GM23338 (cell line): ENCODE data around the gene C4BPB. TPM values are rescaled to one million over a fixed set of nuclear protein-coding genes. Genes with fewer than 3 reads are reported as not detected.

Source experiments
- ATAC-seq: fragments of 200-7000 bp; cut with Tn5 transposase; 3 replicates; pipeline ENCODE4 v1.9.1; 2020
- DNase-seq: peaks from one replicate; pipeline ENCODE4 v3.0.0-alpha.2; 2015; ENCODE audit warnings: low spot score
- H2AFZ ChIP-seq: fragments of 200-600 bp; sonication (generic); 2 replicates; pipeline ENCODE4 v1.8.0; 2016; ENCODE audit warnings: antibody characterized with exemption, mild to moderate bottlenecking, moderate library complexity
- H3F3A ChIP-seq: fragments of 200-600 bp; sonication (generic); replicated peaks from 2 replicates; pipeline ENCODE4 v1.8.0; 2017; ENCODE audit warnings: antibody characterized with exemption, mixed run types, low read depth
- H3K27ac ChIP-seq: fragments of 200-600 bp; sonication (generic); 2 replicates; pipeline ENCODE4 v1.6.1; 2016; ENCODE audit warnings: low read depth
- H3K27me3 ChIP-seq: fragments of 200-600 bp; sonication (generic); 2 replicates; pipeline ENCODE4 v1.8.0; 2016; ENCODE audit warnings: mild to moderate bottlenecking, mixed run types, moderate library complexity; ENCODE audit not compliant: insufficient read depth
- H3K36me3 ChIP-seq: fragments of 200-600 bp; sonication (generic); 2 replicates; pipeline ENCODE4 v1.8.0; 2016; ENCODE audit warnings: mild to moderate bottlenecking; ENCODE audit not compliant: insufficient read depth
- H3K4me1 ChIP-seq: fragments of 200-600 bp; sonication (generic); 2 replicates; pipeline ENCODE4 v1.8.0; 2016; ENCODE audit warnings: mild to moderate bottlenecking, moderate library complexity; ENCODE audit not compliant: insufficient read depth
- H3K4me2 ChIP-seq: fragments of 200-600 bp; sonication (generic); 2 replicates; pipeline ENCODE4 v1.7.1; 2017; ENCODE audit warnings: mixed run types
- H3K4me3 ChIP-seq: fragments of 200-600 bp; sonication (generic); 2 replicates; pipeline ENCODE4 v1.6.1; 2016; ENCODE audit warnings: mixed run types
- H3K79me2 ChIP-seq: fragments of 200-600 bp; sonication (generic); replicated peaks from 2 replicates; pipeline ENCODE4 v1.8.0; 2017; ENCODE audit warnings: mild to moderate bottlenecking; ENCODE audit not compliant: insufficient read depth
- H3K9me2 ChIP-seq: fragments of 200-600 bp; sonication (generic); 2 replicates; pipeline ENCODE4 v1.8.0; 2017; ENCODE audit not compliant: insufficient read depth
- H4K20me1 ChIP-seq: fragments of 200-600 bp; sonication (generic); replicated peaks from 2 replicates; pipeline ENCODE4 v1.8.0; 2017; ENCODE audit warnings: mild to moderate bottlenecking; ENCODE audit not compliant: insufficient read depth
- H3K27ac Mint-ChIP-seq: 2 replicates; pipeline ENCODE4 v1.8.0; 2020; ENCODE audit warnings: inconsistent platforms, mild to moderate bottlenecking, moderate library complexity, mixed read lengths
- H3K27me3 Mint-ChIP-seq: 3 replicates; pipeline ENCODE4 v1.8.0; 2022; ENCODE audit warnings: low read depth, mild to moderate bottlenecking, moderate library complexity, mixed read lengths, inconsistent platforms; ENCODE audit not compliant: insufficient read depth, poor library complexity
- H3K36me3 Mint-ChIP-seq: 3 replicates; pipeline ENCODE4 v1.8.0; 2021; ENCODE audit warnings: low read depth, mild to moderate bottlenecking, inconsistent platforms, moderate library complexity, mixed read lengths
- H3K4me1 Mint-ChIP-seq: 3 replicates; pipeline ENCODE4 v1.8.0; 2020; ENCODE audit warnings: mild to moderate bottlenecking, inconsistent platforms, mixed read lengths
- H3K4me3 Mint-ChIP-seq: 3 replicates; pipeline ENCODE4 v1.8.0; 2021; ENCODE audit warnings: moderate library complexity, mild to moderate bottlenecking, inconsistent platforms, mixed read lengths
- H3K9me3 Mint-ChIP-seq: 3 replicates; pipeline ENCODE4 v1.8.0; 2020; ENCODE audit warnings: moderate library complexity, mild to moderate bottlenecking, inconsistent platforms, mixed read lengths
- CREB1 ChIP-seq: fragments of 250-450 bp; sonication (Bioruptor Pico); IDR thresholded peaks from 2 replicates; pipeline ENCODE4 v1.5.0; 2020; ENCODE audit warnings: low read depth, mild to moderate bottlenecking, moderate library complexity
- EZH2 ChIP-seq: fragments of 200-600 bp; sonication (generic); IDR thresholded peaks from one replicate; pipeline ENCODE4 v1.8.0; 2017; ENCODE audit warnings: antibody characterized with exemption, mild to moderate bottlenecking, low read depth; ENCODE audit not compliant: unreplicated experiment
- EZH2phosphoT487 ChIP-seq: fragments of 200-600 bp; sonication (generic); IDR thresholded peaks from one replicate; pipeline ENCODE4 v1.8.1; 2018; ENCODE audit warnings: antibody characterized with exemption; ENCODE audit not compliant: unreplicated experiment
- JUNB ChIP-seq: IDR thresholded peaks from one replicate; pipeline ENCODE4 v1.6.1; 2016; ENCODE audit warnings: antibody characterized with exemption; ENCODE audit not compliant: unreplicated experiment
- NANOG ChIP-seq: IDR thresholded peaks from 2 replicates; pipeline ENCODE4 v1.6.1; 2016; ENCODE audit warnings: antibody characterized with exemption, borderline replicate concordance
- POLR2AphosphoS5 ChIP-seq: IDR thresholded peaks from 2 replicates; pipeline ENCODE4 v1.6.1; 2016; ENCODE audit warnings: antibody characterized with exemption, low read depth
- STAT1 ChIP-seq: IDR thresholded peaks from one replicate; pipeline ENCODE4 v1.6.1; 2016; ENCODE audit warnings: antibody characterized with exemption; ENCODE audit not compliant: unreplicated experiment
- ZNF114 ChIP-seq: fragments of 250-450 bp; sonication (Bioruptor Pico); IDR thresholded peaks from 2 replicates; pipeline ENCODE4 v1.5.0; 2020; ENCODE audit warnings: mild to moderate bottlenecking, moderate library complexity
- ZNF331 ChIP-seq: fragments of 250-450 bp; sonication (Bioruptor Pico); IDR thresholded peaks from 2 replicates; pipeline ENCODE4 v1.5.0; 2020; ENCODE audit warnings: low read depth, mild to moderate bottlenecking, moderate library complexity
- ZNF462 ChIP-seq: fragments of 250-450 bp; sonication (Bioruptor Pico); IDR thresholded peaks from 2 replicates; pipeline ENCODE4 v1.5.0; 2020; ENCODE audit warnings: mild to moderate bottlenecking, moderate library complexity
- polyA plus RNA-seq: library from polyadenylated mRNA; unstranded; fragments of >200 nt; fragmentation: Nextera tagmentation; extraction: Ambion mirVana; gene quantifications from 2 replicates; pipeline ENCODE4 v1.2.1, GENCODE V29; 2016
- total RNA-seq: library from RNA; depleted of rRNA; stranded (reverse); fragments of >200 nt; shearing (Covaris generic); gene quantifications from 2 replicates; pipeline ENCODE4 v1.2.3, GENCODE V29; 2014
- TF ChIP-seq, protein P1 (sequence below), 2 experiments: fragments of 200-600 bp in 1 of 2; sonication (generic) in 1 of 2; conservative IDR thresholded peaks; 2 replicates each; pipeline versions ENCODE4 v1.5.1 to v1.6.1; 2016 to 2017; ENCODE audit warnings: antibody characterized with exemption in 2 of 2, low read depth in 2 of 2, mild to moderate bottlenecking in 2 of 2, moderate library complexity in 1 of 2
- TF ChIP-seq, protein P2 (sequence below): IDR thresholded peaks from 2 replicates; pipeline ENCODE4 v1.6.1; 2016; ENCODE audit warnings: antibody characterized with exemption
- TF ChIP-seq, protein P3 (sequence below): IDR thresholded peaks from one replicate; pipeline ENCODE4 v1.6.1; 2018; ENCODE audit warnings: antibody characterized with exemption; ENCODE audit not compliant: unreplicated experiment

C4BPB gene
- total and polyA plus RNA-seq, 2 experiments from 2014 or later = not detected

DNA sequence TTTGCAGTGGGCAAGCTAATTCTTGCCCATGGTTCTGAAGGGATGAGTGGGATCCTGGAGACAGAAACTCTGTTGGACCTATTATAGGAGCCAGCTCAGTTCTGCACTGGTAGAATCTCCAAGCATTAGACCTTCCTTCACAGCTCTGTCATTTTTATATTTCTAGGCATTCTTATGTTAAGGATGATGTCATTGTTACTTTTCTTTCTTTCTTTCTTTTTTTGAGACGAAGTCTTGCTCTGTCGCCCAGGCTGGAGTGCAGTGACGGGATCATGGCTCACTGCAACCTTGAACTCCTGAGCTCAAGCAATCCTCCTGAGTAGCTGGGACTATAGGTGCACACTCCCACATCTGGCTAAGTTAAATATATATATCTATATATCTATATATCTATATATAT lies 28.1 kb upstream of the C4BPB start:
- ATAC-seq (no peak), DNase-seq (no peak)
- no peaks in the 10 kb centered on the region for H3K4me1 ChIP-seq
- no peak overlapping the region for H3K4me2 ChIP-seq
- H3K27me3 ChIP-seq = no peaks in the 10 kb centered on the region
- H3K27ac ChIP-seq = no peak overlapping the region
- no peak overlapping the region for H3K27ac Mint-ChIP-seq
- no peak overlapping the region for H3K4me3 Mint-ChIP-seq
- no peaks in the 10 kb centered on the region for H3K79me2 ChIP-seq
- no peak overlapping the region for H3K4me3 ChIP-seq
- H3K36me3 Mint-ChIP-seq = peaks cover 36% of the 10 kb centered on the region
- peaks cover 9% of the 10 kb centered on the region; the same call in 2 of the 3 replicates for H3K4me1 Mint-ChIP-seq
- TF ChIP-seq, protein P1, sequence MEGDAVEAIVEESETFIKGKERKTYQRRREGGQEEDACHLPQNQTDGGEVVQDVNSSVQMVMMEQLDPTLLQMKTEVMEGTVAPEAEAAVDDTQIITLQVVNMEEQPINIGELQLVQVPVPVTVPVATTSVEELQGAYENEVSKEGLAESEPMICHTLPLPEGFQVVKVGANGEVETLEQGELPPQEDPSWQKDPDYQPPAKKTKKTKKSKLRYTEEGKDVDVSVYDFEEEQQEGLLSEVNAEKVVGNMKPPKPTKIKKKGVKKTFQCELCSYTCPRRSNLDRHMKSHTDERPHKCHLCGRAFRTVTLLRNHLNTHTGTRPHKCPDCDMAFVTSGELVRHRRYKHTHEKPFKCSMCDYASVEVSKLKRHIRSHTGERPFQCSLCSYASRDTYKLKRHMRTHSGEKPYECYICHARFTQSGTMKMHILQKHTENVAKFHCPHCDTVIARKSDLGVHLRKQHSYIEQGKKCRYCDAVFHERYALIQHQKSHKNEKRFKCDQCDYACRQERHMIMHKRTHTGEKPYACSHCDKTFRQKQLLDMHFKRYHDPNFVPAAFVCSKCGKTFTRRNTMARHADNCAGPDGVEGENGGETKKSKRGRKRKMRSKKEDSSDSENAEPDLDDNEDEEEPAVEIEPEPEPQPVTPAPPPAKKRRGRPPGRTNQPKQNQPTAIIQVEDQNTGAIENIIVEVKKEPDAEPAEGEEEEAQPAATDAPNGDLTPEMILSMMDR (conservative IDR thresholded peaks at IDR 0.05; ENCODE audit: low read depth in 2 of 2) = no peak
- TF ChIP-seq EZH2 = no peak
- no peak for TF ChIP-seq POLR2AphosphoS5
- no peak for TF ChIP-seq JUNB
- no peak for TF ChIP-seq STAT1
- no peak for TF ChIP-seq NANOG
- TF ChIP-seq EZH2phosphoT487 = no peak
- TF ChIP-seq, protein P2, sequence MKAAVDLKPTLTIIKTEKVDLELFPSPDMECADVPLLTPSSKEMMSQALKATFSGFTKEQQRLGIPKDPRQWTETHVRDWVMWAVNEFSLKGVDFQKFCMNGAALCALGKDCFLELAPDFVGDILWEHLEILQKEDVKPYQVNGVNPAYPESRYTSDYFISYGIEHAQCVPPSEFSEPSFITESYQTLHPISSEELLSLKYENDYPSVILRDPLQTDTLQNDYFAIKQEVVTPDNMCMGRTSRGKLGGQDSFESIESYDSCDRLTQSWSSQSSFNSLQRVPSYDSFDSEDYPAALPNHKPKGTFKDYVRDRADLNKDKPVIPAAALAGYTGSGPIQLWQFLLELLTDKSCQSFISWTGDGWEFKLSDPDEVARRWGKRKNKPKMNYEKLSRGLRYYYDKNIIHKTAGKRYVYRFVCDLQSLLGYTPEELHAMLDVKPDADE = no peak
- TF ChIP-seq ZNF331 (CRISPR knock-in tag) = no peak
- TF ChIP-seq CREB1 = no peak
- TF ChIP-seq ZNF114 = no peak
- TF ChIP-seq, protein P3, sequence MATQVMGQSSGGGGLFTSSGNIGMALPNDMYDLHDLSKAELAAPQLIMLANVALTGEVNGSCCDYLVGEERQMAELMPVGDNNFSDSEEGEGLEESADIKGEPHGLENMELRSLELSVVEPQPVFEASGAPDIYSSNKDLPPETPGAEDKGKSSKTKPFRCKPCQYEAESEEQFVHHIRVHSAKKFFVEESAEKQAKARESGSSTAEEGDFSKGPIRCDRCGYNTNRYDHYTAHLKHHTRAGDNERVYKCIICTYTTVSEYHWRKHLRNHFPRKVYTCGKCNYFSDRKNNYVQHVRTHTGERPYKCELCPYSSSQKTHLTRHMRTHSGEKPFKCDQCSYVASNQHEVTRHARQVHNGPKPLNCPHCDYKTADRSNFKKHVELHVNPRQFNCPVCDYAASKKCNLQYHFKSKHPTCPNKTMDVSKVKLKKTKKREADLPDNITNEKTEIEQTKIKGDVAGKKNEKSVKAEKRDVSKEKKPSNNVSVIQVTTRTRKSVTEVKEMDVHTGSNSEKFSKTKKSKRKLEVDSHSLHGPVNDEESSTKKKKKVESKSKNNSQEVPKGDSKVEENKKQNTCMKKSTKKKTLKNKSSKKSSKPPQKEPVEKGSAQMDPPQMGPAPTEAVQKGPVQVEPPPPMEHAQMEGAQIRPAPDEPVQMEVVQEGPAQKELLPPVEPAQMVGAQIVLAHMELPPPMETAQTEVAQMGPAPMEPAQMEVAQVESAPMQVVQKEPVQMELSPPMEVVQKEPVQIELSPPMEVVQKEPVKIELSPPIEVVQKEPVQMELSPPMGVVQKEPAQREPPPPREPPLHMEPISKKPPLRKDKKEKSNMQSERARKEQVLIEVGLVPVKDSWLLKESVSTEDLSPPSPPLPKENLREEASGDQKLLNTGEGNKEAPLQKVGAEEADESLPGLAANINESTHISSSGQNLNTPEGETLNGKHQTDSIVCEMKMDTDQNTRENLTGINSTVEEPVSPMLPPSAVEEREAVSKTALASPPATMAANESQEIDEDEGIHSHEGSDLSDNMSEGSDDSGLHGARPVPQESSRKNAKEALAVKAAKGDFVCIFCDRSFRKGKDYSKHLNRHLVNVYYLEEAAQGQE = no peak
- no peak for TF ChIP-seq ZNF462 (CRISPR knock-in tag)
- H3K9me2 ChIP-seq = no peaks in the 10 kb centered on the region
- H3K27me3 Mint-ChIP-seq = peaks cover 2% of the 10 kb centered on the region
- H3K36me3 ChIP-seq = peaks cover 10% of the 10 kb centered on the region; the same call in 1 of the 2 replicates
- no peaks in the 10 kb centered on the region; the same call in 1 of the 2 replicates for H4K20me1 ChIP-seq
- no peak overlapping the region for H2AFZ ChIP-seq
- no peaks in the 10 kb centered on the region for H3F3A ChIP-seq
- no peaks in the 10 kb centered on the region for H3K9me3 Mint-ChIP-seq
